Ascending aorta (tissue), 2 donors: ENCODE results near the gene DDIT3. TPM values are rescaled to one million over a fixed set of nuclear protein-coding genes. Genes with fewer than 3 reads are reported as not detected.

Experiments used
- DNase-seq, 2 donors: peaks; one replicate each; pipeline ENCODE4 v3.0.0-alpha.2; 2019; ENCODE audit warnings: low spot score in 2 of 2
- H3K27ac ChIP-seq, 2 donors: fragments of 200-600 bp; sonication (generic); one replicate each; pipeline ENCODE4 v1.5.1; 2016 to 2017; ENCODE audit warnings: mild to moderate bottlenecking in 1 of 2
- H3K27me3 ChIP-seq: fragments of 200-600 bp; sonication (generic); one replicate; pipeline ENCODE4 v1.5.1; 2017
- H3K36me3 ChIP-seq, 2 donors: fragments of 200-600 bp; sonication (generic); one replicate each; pipeline ENCODE4 v1.5.1; 2016
- H3K4me1 ChIP-seq, 2 donors: fragments of 200-600 bp; sonication (generic); one replicate each; pipeline ENCODE4 v1.5.1; 2016 to 2017; ENCODE audit warnings: mild to moderate bottlenecking in 1 of 2
- H3K4me3 ChIP-seq, 2 donors: fragments of 200-600 bp; sonication (generic); one replicate each; pipeline ENCODE4 v1.5.1; 2016 to 2017; ENCODE audit warnings: mild to moderate bottlenecking in 1 of 2
- H3K9me3 ChIP-seq, 2 donors: fragments of 200-600 bp; sonication (generic); one replicate each; pipeline ENCODE4 v1.5.1; 2016
- CTCF ChIP-seq, 3 experiments: fragments of 200-600 bp in 2 of 3; fragments of 450-650 bp in 1 of 3; sonication (generic) in 2 of 3; IDR thresholded peaks; one replicate each; pipeline ENCODE4 v1.5.1; 2016 to 2019; ENCODE audit warnings: antibody characterized with exemption in 3 of 3, mild to moderate bottlenecking in 1 of 3, moderate library complexity in 1 of 3
- intact Hi-C: fragments of 100-400 bp; cut with DNase I; formaldehyde crosslinking; loops from one replicate; pipeline ENCODE4 v1.15.1; 2023
- total RNA-seq: library from RNA; depleted of rRNA; stranded (reverse); fragments of >200 nt; gene quantifications from one replicate; pipeline ENCODE4 v1.1.0, GENCODE V29; 2016

Gene DDIT3
- total RNA-seq, 1 donor from 2014 or later = 0.64 TPM

GRCh38 chr12:57545809-57546437, 25.6 kb upstream of the DDIT3 start:
- H3K27ac ChIP-seq = peak overlapping the region; percentile 88 to 92

GRCh38 chr12:57543581-57543980, 23.3 kb upstream of the DDIT3 start:
- no peak for DNase-seq
- peaks cover 3 to 13% of the 10 kb centered on the region in 2 donors for H3K4me1 ChIP-seq

More at GRCh38 chr12:57545809-57546437, 25.6 kb upstream of the DDIT3 start:
- TF ChIP-seq CTCF (IDR thresholded peaks at IDR 0.05) = no peak
- peaks cover 3 to 17% of the 10 kb centered on the region in 2 donors for H3K4me1 ChIP-seq
- DNase-seq = no peak
- intact Hi-C loops = no loop called here
- H3K9me3 ChIP-seq = no peaks in the 10 kb centered on the region
- no peaks in the 10 kb centered on the region for H3K27me3 ChIP-seq
- H3K4me3 ChIP-seq = peak overlapping the region; percentile 97 to 98
- H3K36me3 ChIP-seq = peaks cover 0 to 13% of the 10 kb centered on the region in 2 donors

GRCh38 chr12:57541717-57542116, 21.4 kb upstream of the DDIT3 start:
- no peak for DNase-seq
- Histone ChIP-seq H3K4me3 (no peak overlapping the region), H3K27me3 (no peaks in the 10 kb centered on the region), H3K27ac (no peak overlapping the region), H3K9me3 (no peaks in the 10 kb centered on the region), H3K4me1 (peaks cover 3 to 13% of the 10 kb centered on the region in 2 donors), H3K36me3 (peaks cover 0 to 43% of the 10 kb centered on the region in 2 donors)
- intact Hi-C loops = no loop called here
- no peak for TF ChIP-seq CTCF (IDR thresholded peaks at IDR 0.05)

More at GRCh38 chr12:57543581-57543980, 23.3 kb upstream of the DDIT3 start:
- intact Hi-C loops = no loop called here
- Histone ChIP-seq H3K27me3 (no peaks in the 10 kb centered on the region), H3K36me3 (peaks cover 0 to 30% of the 10 kb centered on the region in 2 donors), H3K27ac (no peak overlapping the region), H3K9me3 (no peaks in the 10 kb centered on the region), H3K4me3 (no peak overlapping the region)
- TF ChIP-seq CTCF (IDR thresholded peaks at IDR 0.05) = no peak

- intact Hi-C loops = no loop called here
These were observed 20.7 kb upstream of the DDIT3 start for GRCh38 chr12:57541001-57541400.

GRCh38 chr12:57539134-57539768, 18.9 kb upstream of the DDIT3 start:
- intact Hi-C loops = no loop called here
- Histone ChIP-seq H3K9me3 (no peaks in the 10 kb centered on the region), H3K36me3 (peaks cover 14 to 58% of the 10 kb centered on the region in 2 donors), H3K4me3 (no peak overlapping the region), H3K27me3 (no peaks in the 10 kb centered on the region), H3K4me1 (no peaks in the 10 kb centered on the region), H3K27ac (no peak overlapping the region)
- DNase-seq = no peak
- TF ChIP-seq CTCF (IDR thresholded peaks at IDR 0.05) = no peak

More at GRCh38 chr12:57541001-57541400, 20.7 kb upstream of the DDIT3 start:
- H3K27me3 ChIP-seq = no peaks in the 10 kb centered on the region
- TF ChIP-seq CTCF (IDR thresholded peaks at IDR 0.05) = no peak
- H3K36me3 ChIP-seq = peaks cover 0 to 43% of the 10 kb centered on the region in 2 donors
- no peak for DNase-seq
- peaks cover under 1 to 10% of the 10 kb centered on the region in 2 donors for H3K4me1 ChIP-seq
- H3K9me3 ChIP-seq = no peaks in the 10 kb centered on the region
- H3K4me3 ChIP-seq = no peak overlapping the region
- no peak overlapping the region for H3K27ac ChIP-seq
